Measurements from ENCODE around the gene SMIM36.
"Not testable (repeated sequence)": the region's sequence is repeated elsewhere in the genome, so short reads cannot be mapped to it uniquely, and the experiment has no call there.

Gene SMIM36

DNA sequence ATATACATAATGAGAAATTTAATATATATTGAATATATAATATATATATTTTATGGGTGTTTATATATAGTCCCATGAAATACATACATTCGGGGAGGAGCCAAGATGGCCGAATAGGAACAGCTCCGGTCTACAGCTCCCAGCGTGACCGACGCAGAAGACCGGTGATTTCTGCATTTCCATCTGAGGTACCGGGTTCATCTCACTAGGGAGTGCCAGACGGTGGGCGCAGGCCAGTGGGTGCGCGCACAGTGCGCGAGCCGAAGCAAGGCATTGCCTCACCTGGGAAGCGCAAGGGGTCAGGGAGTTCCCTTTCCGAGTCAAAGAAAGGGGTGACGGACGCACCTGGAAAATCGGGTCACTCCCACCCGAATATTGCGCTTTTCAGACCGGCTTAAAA is 9.6 kb downstream of the SMIM36 start:
- DNase-seq (ENCODE audit: low spot score), result not testable (repeated sequence)

DNA sequence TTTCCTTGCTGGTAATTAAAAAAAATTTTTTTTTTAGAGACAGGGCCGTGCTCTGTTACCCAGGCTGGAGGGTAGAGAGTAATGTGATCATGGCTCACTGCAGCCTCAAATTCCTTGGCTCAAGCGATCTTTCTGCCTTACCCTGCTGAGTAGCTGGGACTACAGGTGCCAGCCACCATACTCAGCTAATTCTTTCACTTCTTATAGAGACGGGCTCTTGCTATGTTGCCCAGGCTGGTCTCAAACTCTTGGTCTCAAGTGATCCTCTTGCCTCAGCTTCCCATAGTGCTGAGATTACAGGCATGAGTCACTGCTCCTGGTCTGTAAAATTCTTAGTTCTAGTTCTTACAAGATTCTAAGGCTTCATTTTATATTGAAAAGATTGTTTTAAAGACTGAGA is 11.1 kb downstream of the SMIM36 start:
- no peak for DNase-seq (ENCODE audit: low spot score)

GRCh38 chr17:55496094-55496881 is 15.0 kb downstream of the SMIM36 start:
- no peak for DNase-seq (ENCODE audit: low spot score)

DNA sequence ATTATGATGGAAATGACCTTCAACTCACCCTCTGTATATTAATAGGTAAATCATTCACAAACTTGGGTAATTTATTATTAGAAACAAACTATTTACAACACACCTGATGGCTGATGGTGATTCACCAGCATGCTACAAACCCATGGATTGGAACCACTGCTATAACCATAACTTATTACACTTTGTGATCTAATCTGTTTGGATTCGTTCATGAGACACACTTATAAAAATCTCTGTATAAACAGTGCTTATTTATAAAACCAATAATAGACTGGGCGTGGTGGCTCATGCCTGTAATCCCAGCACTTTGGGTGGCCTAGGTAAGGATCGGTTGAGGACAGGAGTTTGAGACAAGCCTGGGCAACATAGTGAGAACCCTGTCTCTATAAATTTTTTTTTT is 16.0 kb downstream of the SMIM36 start:
- no peak for DNase-seq (ENCODE audit: low spot score)

DNA sequence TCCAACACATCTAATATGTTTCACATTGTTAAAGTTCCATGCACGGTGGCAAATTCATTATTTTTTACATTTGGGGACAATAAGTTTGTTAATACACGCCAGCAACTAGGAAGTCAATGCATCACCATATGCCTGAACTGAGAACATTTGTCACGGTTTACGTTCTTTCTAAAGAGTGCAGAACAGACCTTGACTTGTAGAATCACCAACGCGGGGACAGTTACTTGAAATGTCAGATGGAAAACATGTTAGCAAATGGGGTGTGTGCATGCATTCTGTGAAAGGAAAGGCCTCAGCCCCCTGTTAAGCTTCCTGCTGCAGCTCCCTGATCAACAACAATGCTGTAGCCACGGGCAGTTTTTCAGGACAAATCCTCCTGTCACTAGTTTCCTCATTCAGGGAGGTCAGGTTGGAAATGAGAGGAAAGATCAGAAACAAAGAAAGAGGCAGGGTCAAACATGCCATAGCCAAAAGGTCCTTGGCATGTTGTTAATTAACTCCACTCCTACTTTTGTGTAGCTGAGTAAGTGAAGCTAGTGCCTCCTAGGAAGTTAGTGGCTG is 18.4 kb downstream of the SMIM36 start:
- no peak for DNase-seq (ENCODE audit: low spot score)

GRCh38 chr17:55490376-55490775 is 20.9 kb downstream of the SMIM36 start:
- DNase-seq (ENCODE audit: low spot score), result no peak

DNA sequence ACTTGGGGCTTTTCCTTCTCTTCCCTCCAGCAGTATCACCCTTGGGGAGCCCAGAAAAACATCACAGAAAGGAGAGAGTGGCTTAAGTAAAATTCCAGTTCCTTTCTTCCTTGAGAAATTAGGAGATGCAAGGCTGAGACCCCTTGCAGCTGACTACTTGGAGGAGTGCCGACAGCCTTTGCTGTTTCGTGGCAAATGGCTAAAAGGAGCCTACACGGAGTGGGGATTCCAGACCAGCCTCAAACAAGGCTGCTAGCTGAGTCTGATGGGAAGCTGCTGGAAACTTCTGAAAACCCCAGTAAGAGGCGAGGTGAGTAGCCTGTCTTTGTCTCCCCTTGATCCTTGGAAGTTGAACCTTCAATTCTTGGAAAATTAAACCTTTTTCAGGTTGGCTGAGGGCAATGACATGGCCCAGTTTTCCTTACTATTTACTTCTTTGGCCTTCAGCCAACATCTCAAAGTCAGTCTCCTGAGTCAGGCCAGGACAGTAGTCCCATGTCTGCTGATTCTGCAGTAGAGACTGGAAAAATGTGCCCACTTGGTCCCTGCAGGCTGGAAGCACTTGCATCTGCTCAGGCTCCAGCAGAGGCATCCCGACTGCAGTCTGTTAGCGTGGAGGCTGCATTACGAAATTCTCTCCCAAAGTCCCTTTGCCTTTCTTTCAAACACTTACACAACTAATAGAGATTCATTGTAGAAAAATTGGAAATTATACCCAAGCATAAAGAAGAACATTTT is 23.4 kb downstream of the SMIM36 start:
- DNase-seq (ENCODE audit: low spot score), result no peak

- no peak for DNase-seq (ENCODE audit: low spot score)
Observed at GRCh38 chr17:55484575-55484974, 26.7 kb downstream of the SMIM36 start.

DNA sequence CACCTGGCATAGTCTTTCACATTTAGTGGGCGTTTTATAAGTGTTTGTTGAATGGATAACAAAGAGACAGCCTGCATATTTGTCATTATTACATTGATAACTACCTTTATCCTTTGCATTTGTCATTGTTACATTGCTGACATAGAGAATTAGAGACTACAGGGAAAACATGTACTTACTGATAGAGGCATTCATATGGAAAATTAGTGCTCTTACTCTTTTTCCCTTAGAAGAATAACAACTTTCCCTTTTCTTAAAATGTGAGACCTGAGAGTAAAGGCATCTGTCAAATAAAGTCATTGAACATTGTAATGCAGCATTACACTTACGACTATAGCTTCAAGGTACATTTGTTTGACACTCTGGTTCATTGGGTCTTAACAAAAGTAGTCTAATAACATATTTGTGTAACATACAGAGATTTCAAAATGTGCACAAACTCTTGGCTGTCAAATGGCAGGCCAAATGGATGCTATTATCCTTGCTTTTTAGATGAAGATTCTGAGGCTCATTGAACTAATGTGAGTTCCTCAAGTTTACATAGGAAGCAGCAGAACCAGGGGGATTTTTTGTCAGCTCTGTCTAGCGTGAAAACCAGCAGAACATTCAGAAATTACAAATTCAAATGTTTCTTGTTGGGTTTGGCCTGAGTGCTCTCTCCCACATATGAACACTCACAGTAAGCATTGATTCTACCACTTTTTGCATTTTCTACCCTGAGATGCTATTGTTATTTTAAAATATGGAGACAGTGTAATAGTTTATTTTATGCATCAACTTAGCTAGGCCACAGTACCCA is 28.5 kb downstream of the SMIM36 start:
- no peak for DNase-seq (ENCODE audit: low spot score)

GRCh38 chr17:55480631-55481315 is 30.5 kb downstream of the SMIM36 start:
- DNase-seq (ENCODE audit: low spot score), result no peak

DNA sequence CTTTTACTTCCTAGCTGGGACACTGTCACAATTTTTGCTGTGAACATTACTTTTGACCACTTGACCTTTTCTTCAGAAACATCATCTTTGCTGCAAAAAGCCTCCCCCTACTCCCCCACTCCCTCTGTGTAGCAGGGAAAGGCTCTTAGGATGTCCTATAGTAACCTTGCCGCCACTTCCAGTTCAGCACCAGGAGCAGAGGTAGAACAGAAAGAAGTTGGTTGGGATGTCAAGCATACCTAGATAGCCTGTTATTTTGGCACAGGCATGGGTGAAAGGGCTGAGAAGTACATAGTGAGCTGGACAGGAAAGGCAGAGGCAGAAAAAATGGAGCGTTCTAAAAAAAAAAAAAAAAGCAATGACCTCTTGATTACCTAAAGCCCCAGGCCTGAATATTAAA is 31.3 kb downstream of the SMIM36 start:
- no peak for DNase-seq (ENCODE audit: low spot score)

- DNase-seq (ENCODE audit: low spot score), result no peak
Observed at GRCh38 chr17:55478971-55479370, 32.3 kb downstream of the SMIM36 start.

GRCh38 chr17:55466671-55467070 is 44.6 kb downstream of the SMIM36 start:
- DNase-seq (ENCODE audit: low spot score), result no peak

- DNase-seq (ENCODE audit: low spot score), result not testable (repeated sequence)
Observed at GRCh38 chr17:55465771-55466170, 45.5 kb downstream of the SMIM36 start.

DNA sequence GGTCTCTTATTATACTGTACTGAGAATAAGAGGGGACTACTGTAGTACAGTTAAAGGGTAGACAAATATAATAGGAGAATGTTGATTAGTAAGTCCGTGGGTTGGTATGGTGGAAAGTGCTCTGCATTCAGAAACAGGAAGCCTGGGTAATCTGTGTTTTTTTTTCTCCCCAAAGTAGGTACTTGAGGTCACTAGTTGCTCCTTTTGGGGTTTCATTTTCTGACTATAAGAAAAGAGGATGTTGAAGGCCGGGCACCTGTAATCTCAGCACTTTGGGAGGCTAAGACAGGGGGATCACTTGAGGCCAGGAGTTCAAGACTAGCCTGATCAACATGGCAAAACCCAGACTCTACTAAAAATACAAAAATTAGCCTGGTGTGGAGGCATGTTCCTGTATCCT is 47.7 kb downstream of the SMIM36 start:
- DNase-seq (ENCODE audit: low spot score), result no peak

DNA sequence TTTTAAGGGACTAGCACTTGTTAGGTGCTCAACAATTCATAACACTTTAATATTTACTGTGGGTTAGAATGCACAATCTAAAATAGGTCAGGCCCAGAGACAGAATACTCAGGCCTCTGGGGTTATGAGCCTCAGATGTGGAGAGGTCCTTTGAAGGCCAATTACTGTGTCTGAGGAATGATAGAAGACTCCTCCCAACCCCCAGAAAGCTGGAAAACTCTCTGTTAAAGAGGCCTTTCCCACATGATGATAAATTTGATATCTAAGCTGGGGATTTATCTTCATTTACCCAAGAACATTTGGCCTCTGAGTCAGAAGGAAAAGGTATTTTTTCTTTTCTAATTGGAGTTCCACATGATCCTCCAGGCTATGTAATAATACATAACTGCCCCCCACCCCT is 48.5 kb downstream of the SMIM36 start:
- DNase-seq (ENCODE audit: low spot score), result no peak

GRCh38 chr17:55462234-55462633 is 49.0 kb downstream of the SMIM36 start:
- no peak for DNase-seq (ENCODE audit: low spot score)

DNA sequence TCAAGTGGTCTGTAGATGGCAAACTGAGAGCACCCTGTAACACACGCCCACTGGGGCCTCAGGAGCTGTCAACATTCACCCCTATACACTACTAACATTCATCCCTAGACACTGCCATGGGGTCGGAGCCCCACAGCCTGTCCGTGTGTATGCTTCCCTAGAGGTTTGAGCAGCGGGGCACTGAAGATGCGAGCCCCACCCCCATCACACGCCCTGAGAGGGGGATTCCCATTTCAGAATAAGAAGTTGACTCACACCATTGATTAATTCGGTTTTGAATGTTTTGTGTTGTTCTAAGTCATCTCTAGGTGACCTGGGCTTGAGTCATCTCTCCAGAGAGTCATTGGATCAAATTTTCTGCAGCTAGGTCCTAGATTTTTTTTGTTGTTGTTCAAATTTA is 52.3 kb downstream of the SMIM36 start:
- DNase-seq (ENCODE audit: low spot score), result no peak

GRCh38 chr17:55458287-55458900 is 52.9 kb downstream of the SMIM36 start:
- no peak for DNase-seq (ENCODE audit: low spot score)

DNA sequence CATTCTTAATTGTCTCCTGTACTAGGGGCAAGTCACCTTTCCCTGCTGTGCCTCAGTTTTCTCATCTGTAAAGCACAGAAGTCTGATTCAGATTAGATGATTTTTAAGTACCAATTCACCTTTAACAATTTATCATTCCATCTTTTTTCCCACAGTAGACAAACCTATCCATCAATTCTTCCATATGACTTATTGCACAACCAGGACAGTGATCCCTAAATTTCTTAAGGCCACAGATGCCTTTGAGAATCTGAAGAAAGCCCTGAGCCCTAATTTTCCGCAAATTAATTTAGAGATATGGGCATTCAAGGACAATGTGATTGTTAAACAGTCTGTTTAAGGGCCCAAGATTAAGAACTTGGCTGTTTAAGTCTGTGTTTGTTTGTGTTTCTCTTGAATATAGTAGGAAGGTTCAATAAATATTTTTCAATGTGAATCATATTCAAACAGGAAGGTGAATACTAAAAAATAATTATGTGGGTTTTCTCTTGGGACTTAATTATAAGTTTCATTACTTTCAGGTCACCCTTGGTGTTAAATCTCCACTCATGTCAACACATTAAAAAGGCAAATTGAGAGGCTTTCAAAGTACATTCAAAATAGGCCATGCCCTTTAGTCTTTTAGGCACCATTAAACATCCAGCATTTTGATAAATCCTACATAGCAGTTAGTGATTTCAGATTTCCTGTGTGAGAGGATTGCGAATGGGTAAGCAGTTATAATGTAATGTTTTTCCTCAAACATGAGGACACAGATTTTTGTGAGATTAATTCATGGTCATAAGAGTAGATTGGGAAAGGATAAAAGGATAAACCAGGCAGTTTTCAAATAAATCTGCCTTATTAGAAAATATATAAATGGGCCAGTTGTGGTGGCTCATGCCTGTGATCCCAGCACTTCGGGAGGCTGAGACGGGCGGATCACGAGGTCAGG is 54.7 kb downstream of the SMIM36 start:
- no peak for DNase-seq (ENCODE audit: low spot score)

All from cerebellar cortex (tissue), 1 donor.